H1 (cell line): ENCODE results near the gene PROSER2. TPM values are rescaled to one million over a fixed set of nuclear protein-coding genes. Genes with fewer than 3 reads are reported as not detected.

Experiments
- ASH2L ChIP-seq: fragments of 200-600, 300-600 bp; sonication (generic); IDR thresholded peaks from one replicate; pipeline ENCODE4 v1.7.1; 2017; ENCODE audit warnings: low read length
- BACH1 ChIP-seq: IDR thresholded peaks from 2 replicates; pipeline ENCODE4 v1.6.1; 2012; ENCODE audit warnings: low read length, improper control_type of control experiment
- EGR1 ChIP-seq: IDR thresholded peaks from 2 replicates; pipeline ENCODE4 v1.6.1; 2011; ENCODE audit warnings: low read depth, low read length, borderline replicate concordance
- GTF2F1 ChIP-seq: IDR thresholded peaks from 2 replicates; pipeline ENCODE4 v1.6.1; 2012; ENCODE audit warnings: low read depth, low read length, improper control_type of control experiment, borderline replicate concordance
- KDM4A ChIP-seq: IDR thresholded peaks from one replicate; pipeline ENCODE4 v1.7.1; 2012; ENCODE audit warnings: low read depth, mild to moderate bottlenecking, moderate library complexity, low read length, inconsistent platforms; ENCODE audit not compliant: severe bottlenecking
- PHF8 ChIP-seq: fragments of 200-600 bp; sonication (generic); conservative IDR thresholded peaks from 2 replicates; pipeline ENCODE4 v1.7.1; 2012; ENCODE audit warnings: low read depth, mild to moderate bottlenecking, inconsistent platforms, low read length, moderate library complexity
- POLR2A ChIP-seq, 2 experiments: IDR thresholded peaks; 1 replicate in 1 of 2; 2 replicates in 1 of 2; pipeline ENCODE4 v1.6.1; 2011; ENCODE audit warnings: low read depth in 2 of 2, low read length in 2 of 2, mild to moderate bottlenecking in 2 of 2; ENCODE audit errors: control extremely low read depth in 1 of 2
- polyA plus RNA-seq, 7 experiments: library from polyadenylated mRNA; depleted of rRNA in 3 of 7; stranded (reverse) in 5 of 7; unstranded in 2 of 7; fragments of >200 nt in 5 of 7; fragments of 200-250 nt in 2 of 7; gene quantifications; 1 replicate in 5 of 7; 2 replicates in 1 of 7; 4 replicates in 1 of 7; pipeline versions ENCODE4 v1.2.1 to v1.2.3, GENCODE V29; 2011 to 2013; ENCODE audit warnings: missing spikeins in 2 of 7, mixed read lengths in 2 of 7
- total RNA-seq: library from RNA; stranded (reverse); fragmentation: NEBNext Ultra II Directional; extraction: Animal tissue kit (Norgen Biotek cat#: 25700); gene quantifications from 2 replicates; pipeline ENCODE4 v1.2.1, GENCODE V29; 2021
- TF ChIP-seq, protein P1 (sequence below): fragments of 300-600 bp; sonication (generic); IDR thresholded peaks from 2 replicates; pipeline ENCODE4 v1.7.1; 2012; ENCODE audit warnings: low read length, moderate library complexity, mild to moderate bottlenecking, inconsistent platforms; ENCODE audit not compliant: insufficient replicate concordance
- TF ChIP-seq, protein P2 (sequence below): IDR thresholded peaks from 2 replicates; pipeline ENCODE4 v1.6.1; 2012; ENCODE audit warnings: low read length, inconsistent platforms
- TF ChIP-seq, protein P3 (sequence below): IDR thresholded peaks from 2 replicates; pipeline ENCODE4 v1.6.1; 2012; ENCODE audit warnings: inconsistent platforms

PROSER2 gene
- total and polyA plus RNA-seq, 2 of the 8 experiments (the other 6 are each of a cell fraction or from before 2014, with no cell fraction given) = 3.9 to 13.7 TPM

DNA sequence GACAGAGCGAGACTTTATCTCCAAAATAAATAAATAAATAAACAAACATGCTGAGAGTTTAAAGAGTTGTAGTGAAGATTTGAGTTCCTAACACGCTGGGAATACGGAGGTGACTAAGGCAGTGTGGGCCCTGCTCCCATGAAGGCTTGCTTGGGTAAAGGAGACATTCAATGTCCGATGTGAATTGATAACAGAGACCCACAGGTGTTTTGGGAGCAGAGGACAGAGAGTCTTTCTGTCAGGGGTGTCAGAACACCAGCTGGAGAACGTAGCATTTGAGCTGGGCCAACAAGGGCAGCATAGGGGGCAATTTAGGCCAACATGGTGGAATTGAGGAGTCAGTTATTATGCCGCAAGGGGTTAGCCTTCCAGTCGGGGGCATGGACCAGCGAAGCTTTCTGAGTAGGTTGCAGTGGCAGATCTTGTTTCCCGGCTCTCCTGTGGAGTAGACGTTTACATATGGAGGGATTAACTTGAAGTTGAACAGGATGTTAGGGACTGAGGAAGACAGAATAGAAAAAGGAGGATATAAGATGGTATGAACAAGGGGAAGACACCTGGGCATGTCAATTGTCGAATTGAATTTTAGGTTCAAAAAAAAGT is 5.6 kb downstream of the PROSER2 start (continued):
- TF ChIP-seq, protein P1, sequence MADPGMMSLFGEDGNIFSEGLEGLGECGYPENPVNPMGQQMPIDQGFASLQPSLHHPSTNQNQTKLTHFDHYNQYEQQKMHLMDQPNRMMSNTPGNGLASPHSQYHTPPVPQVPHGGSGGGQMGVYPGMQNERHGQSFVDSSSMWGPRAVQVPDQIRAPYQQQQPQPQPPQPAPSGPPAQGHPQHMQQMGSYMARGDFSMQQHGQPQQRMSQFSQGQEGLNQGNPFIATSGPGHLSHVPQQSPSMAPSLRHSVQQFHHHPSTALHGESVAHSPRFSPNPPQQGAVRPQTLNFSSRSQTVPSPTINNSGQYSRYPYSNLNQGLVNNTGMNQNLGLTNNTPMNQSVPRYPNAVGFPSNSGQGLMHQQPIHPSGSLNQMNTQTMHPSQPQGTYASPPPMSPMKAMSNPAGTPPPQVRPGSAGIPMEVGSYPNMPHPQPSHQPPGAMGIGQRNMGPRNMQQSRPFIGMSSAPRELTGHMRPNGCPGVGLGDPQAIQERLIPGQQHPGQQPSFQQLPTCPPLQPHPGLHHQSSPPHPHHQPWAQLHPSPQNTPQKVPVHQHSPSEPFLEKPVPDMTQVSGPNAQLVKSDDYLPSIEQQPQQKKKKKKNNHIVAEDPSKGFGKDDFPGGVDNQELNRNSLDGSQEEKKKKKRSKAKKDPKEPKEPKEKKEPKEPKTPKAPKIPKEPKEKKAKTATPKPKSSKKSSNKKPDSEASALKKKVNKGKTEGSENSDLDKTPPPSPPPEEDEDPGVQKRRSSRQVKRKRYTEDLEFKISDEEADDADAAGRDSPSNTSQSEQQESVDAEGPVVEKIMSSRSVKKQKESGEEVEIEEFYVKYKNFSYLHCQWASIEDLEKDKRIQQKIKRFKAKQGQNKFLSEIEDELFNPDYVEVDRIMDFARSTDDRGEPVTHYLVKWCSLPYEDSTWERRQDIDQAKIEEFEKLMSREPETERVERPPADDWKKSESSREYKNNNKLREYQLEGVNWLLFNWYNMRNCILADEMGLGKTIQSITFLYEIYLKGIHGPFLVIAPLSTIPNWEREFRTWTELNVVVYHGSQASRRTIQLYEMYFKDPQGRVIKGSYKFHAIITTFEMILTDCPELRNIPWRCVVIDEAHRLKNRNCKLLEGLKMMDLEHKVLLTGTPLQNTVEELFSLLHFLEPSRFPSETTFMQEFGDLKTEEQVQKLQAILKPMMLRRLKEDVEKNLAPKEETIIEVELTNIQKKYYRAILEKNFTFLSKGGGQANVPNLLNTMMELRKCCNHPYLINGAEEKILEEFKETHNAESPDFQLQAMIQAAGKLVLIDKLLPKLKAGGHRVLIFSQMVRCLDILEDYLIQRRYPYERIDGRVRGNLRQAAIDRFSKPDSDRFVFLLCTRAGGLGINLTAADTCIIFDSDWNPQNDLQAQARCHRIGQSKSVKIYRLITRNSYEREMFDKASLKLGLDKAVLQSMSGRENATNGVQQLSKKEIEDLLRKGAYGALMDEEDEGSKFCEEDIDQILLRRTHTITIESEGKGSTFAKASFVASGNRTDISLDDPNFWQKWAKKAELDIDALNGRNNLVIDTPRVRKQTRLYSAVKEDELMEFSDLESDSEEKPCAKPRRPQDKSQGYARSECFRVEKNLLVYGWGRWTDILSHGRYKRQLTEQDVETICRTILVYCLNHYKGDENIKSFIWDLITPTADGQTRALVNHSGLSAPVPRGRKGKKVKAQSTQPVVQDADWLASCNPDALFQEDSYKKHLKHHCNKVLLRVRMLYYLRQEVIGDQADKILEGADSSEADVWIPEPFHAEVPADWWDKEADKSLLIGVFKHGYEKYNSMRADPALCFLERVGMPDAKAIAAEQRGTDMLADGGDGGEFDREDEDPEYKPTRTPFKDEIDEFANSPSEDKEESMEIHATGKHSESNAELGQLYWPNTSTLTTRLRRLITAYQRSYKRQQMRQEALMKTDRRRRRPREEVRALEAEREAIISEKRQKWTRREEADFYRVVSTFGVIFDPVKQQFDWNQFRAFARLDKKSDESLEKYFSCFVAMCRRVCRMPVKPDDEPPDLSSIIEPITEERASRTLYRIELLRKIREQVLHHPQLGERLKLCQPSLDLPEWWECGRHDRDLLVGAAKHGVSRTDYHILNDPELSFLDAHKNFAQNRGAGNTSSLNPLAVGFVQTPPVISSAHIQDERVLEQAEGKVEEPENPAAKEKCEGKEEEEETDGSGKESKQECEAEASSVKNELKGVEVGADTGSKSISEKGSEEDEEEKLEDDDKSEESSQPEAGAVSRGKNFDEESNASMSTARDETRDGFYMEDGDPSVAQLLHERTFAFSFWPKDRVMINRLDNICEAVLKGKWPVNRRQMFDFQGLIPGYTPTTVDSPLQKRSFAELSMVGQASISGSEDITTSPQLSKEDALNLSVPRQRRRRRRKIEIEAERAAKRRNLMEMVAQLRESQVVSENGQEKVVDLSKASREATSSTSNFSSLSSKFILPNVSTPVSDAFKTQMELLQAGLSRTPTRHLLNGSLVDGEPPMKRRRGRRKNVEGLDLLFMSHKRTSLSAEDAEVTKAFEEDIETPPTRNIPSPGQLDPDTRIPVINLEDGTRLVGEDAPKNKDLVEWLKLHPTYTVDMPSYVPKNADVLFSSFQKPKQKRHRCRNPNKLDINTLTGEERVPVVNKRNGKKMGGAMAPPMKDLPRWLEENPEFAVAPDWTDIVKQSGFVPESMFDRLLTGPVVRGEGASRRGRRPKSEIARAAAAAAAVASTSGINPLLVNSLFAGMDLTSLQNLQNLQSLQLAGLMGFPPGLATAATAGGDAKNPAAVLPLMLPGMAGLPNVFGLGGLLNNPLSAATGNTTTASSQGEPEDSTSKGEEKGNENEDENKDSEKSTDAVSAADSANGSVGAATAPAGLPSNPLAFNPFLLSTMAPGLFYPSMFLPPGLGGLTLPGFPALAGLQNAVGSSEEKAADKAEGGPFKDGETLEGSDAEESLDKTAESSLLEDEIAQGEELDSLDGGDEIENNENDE = no peak
- no peak for TF ChIP-seq POLR2A (IDR thresholded peaks at IDR 0.05; ENCODE audit: control extremely low read depth in 1 of 2, low read depth in 2 of 2, low read length in 2 of 2)
- no peak for TF ChIP-seq BACH1
- TF ChIP-seq, protein P2, sequence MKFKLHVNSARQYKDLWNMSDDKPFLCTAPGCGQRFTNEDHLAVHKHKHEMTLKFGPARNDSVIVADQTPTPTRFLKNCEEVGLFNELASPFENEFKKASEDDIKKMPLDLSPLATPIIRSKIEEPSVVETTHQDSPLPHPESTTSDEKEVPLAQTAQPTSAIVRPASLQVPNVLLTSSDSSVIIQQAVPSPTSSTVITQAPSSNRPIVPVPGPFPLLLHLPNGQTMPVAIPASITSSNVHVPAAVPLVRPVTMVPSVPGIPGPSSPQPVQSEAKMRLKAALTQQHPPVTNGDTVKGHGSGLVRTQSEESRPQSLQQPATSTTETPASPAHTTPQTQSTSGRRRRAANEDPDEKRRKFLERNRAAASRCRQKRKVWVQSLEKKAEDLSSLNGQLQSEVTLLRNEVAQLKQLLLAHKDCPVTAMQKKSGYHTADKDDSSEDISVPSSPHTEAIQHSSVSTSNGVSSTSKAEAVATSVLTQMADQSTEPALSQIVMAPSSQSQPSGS = no peak
- TF ChIP-seq, protein P3, sequence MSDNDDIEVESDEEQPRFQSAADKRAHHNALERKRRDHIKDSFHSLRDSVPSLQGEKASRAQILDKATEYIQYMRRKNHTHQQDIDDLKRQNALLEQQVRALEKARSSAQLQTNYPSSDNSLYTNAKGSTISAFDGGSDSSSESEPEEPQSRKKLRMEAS = no peak
- TF ChIP-seq ASH2L = no peak
- TF ChIP-seq KDM4A = no peak
- TF ChIP-seq GTF2F1 = no peak
- TF ChIP-seq EGR1 = no peak
- no peak for TF ChIP-seq PHF8
